NB4 (cell line): ENCODE measurements around the gene C2CD4D.

ENCODE experiments used
- MYC ChIP-seq: IDR thresholded peaks from 2 replicates; pipeline ENCODE4 v1.6.1; 2011; ENCODE audit warnings: low read depth, low read length
- POLR2A ChIP-seq: IDR thresholded peaks from 2 replicates; pipeline ENCODE4 v1.6.1; 2011; ENCODE audit warnings: mild to moderate bottlenecking; ENCODE audit not compliant: insufficient read length; ENCODE audit errors: extremely low read depth
- TF ChIP-seq, protein P1 (sequence below): IDR thresholded peaks from one replicate; pipeline ENCODE4 v1.5.1; 2012; ENCODE audit warnings: low read depth, low read length
- TF ChIP-seq, protein P2 (sequence below): IDR thresholded peaks from 2 replicates; pipeline ENCODE4 v1.6.1; 2011; ENCODE audit warnings: low read depth, low read length

DNA sequence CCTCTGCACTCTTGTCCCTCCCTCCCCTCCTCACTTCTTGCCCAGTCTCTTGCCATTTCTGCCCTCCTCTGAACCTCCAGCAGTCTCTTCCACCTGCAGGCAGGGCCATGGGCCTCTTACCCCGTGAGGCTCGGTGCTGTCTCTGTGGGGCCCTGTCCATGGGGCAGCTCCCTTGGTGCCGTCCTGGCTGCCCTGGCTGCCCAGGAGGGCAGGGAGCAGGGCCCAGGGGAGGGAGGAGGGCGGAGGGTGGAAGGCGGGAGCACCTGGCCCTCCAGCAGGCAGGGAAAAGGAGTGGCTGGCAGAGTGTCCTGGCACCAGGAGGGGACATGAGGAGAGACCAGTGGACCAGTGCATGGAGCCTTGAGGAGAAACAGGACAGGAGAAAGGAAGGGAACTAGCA lies 8.0 kb downstream of the C2CD4D start, which contains the start of gene RORC:
- TF ChIP-seq, protein P1, sequence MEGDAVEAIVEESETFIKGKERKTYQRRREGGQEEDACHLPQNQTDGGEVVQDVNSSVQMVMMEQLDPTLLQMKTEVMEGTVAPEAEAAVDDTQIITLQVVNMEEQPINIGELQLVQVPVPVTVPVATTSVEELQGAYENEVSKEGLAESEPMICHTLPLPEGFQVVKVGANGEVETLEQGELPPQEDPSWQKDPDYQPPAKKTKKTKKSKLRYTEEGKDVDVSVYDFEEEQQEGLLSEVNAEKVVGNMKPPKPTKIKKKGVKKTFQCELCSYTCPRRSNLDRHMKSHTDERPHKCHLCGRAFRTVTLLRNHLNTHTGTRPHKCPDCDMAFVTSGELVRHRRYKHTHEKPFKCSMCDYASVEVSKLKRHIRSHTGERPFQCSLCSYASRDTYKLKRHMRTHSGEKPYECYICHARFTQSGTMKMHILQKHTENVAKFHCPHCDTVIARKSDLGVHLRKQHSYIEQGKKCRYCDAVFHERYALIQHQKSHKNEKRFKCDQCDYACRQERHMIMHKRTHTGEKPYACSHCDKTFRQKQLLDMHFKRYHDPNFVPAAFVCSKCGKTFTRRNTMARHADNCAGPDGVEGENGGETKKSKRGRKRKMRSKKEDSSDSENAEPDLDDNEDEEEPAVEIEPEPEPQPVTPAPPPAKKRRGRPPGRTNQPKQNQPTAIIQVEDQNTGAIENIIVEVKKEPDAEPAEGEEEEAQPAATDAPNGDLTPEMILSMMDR, result no peak
- TF ChIP-seq POLR2A (no peak), MYC (no peak)
- TF ChIP-seq, protein P2, sequence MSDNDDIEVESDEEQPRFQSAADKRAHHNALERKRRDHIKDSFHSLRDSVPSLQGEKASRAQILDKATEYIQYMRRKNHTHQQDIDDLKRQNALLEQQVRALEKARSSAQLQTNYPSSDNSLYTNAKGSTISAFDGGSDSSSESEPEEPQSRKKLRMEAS, result no peak
